Thymus (tissue), 11 donors: ENCODE measurements around the gene CCDC28B. TPM values are rescaled to one million over a fixed set of nuclear protein-coding genes. Genes with fewer than 3 reads are reported as not detected.

ENCODE experiments used
- DNase-seq, 9 donors: peaks; one replicate each; pipeline ENCODE4 v3.0.0-alpha.2; 2013; ENCODE audit warnings: low spot score in 9 of 9, low read depth in 6 of 9, missing footprints in 1 of 9
- H3K27ac ChIP-seq, 2 donors: one replicate each; pipeline ENCODE4 v1.5.1; 2013; ENCODE audit warnings: control low read depth in 1 of 2, low read depth in 1 of 2, low read length in 1 of 2, mild to moderate bottlenecking in 1 of 2, moderate library complexity in 1 of 2
- H3K27me3 ChIP-seq, 2 donors: one replicate each; pipeline ENCODE4 v1.5.1; 2013; ENCODE audit warnings: low read length in 1 of 2; ENCODE audit not compliant: control insufficient read depth in 2 of 2, insufficient read depth in 1 of 2
- H3K36me3 ChIP-seq, 2 donors: one replicate each; pipeline ENCODE4 v1.5.1; 2013; ENCODE audit warnings: low read length in 1 of 2, mild to moderate bottlenecking in 1 of 2, moderate library complexity in 1 of 2; ENCODE audit not compliant: control insufficient read depth in 2 of 2, insufficient read depth in 2 of 2
- H3K4me1 ChIP-seq, 2 donors: one replicate each; pipeline ENCODE4 v1.5.1; 2013; ENCODE audit warnings: low read length in 2 of 2; ENCODE audit not compliant: control insufficient read depth in 2 of 2, insufficient read depth in 2 of 2
- H3K4me3 ChIP-seq, 2 donors: one replicate each; pipeline ENCODE4 v1.5.1; 2013; ENCODE audit warnings: low read length in 2 of 2, control low read depth in 1 of 2, mild to moderate bottlenecking in 1 of 2
- H3K9me3 ChIP-seq, 2 donors: one replicate each; pipeline ENCODE4 v1.5.1; 2013; ENCODE audit warnings: low read length in 1 of 2, mild to moderate bottlenecking in 1 of 2; ENCODE audit not compliant: control insufficient read depth in 2 of 2, insufficient read depth in 1 of 2
- WGBS: extraction: QIAGEN DNeasy Blood & Tissue Kit; methylation state at CpG from one replicate; pipeline ENCODE4 v1.1.7; 2013; 5-methylcytosine and 5-hydroxymethylcytosine counted together
- polyA plus RNA-seq: library from polyadenylated mRNA; stranded (reverse); fragments of 200-250 nt; gene quantifications from one replicate; pipeline ENCODE4 v1.2.3, GENCODE V29; 2013
- total RNA-seq: library from RNA; stranded (reverse); fragments of 120-200 nt; gene quantifications from one replicate; pipeline ENCODE4 v1.2.4, GENCODE V29; 2013
- donor health status: healthy.

CCDC28B gene
- total and polyA plus RNA-seq, 2 donors = 28.7 to 64.1 TPM

GRCh38 chr1:32215629-32216480, 15.5 kb downstream of the CCDC28B start:
- peaks cover 23 to 30% of the 10 kb centered on the region in 2 donors for H3K36me3 ChIP-seq
- H3K4me1 ChIP-seq = peaks cover 0 to 7% of the 10 kb centered on the region in 2 donors
- H3K9me3 ChIP-seq = no peaks in the 10 kb centered on the region
- no peaks in the 10 kb centered on the region for H3K27me3 ChIP-seq
- H3K27ac ChIP-seq = no peak overlapping the region
- no peak overlapping the region for H3K4me3 ChIP-seq
- peak in 5 of 9 donors; percentile 51 to 77 (median 59) for DNase-seq
- 90% methylated on average over 10 of the region's 10 CpGs for whole genome bisulfite sequencing

GRCh38 chr1:32216566-32216965, 16.2 kb downstream of the CCDC28B start:
- WGBS = 96% methylated on average over 5 of the region's 5 CpGs
- H3K36me3 ChIP-seq = peaks cover 23 to 30% of the 10 kb centered on the region in 2 donors
- DNase-seq = no peak
- H3K9me3 ChIP-seq = no peaks in the 10 kb centered on the region
- H3K27ac ChIP-seq = no peak overlapping the region
- no peak overlapping the region for H3K4me3 ChIP-seq
- peaks cover 3 to 14% of the 10 kb centered on the region in 2 donors for H3K4me1 ChIP-seq
- no peaks in the 10 kb centered on the region for H3K27me3 ChIP-seq

- no peak overlapping the region for H3K27ac ChIP-seq
- no peaks in the 10 kb centered on the region for H3K27me3 ChIP-seq
- H3K4me3 ChIP-seq = no peak overlapping the region
- DNase-seq = no peak
- no peaks in the 10 kb centered on the region for H3K9me3 ChIP-seq
- WGBS = 98% methylated on average over 7 of the region's 7 CpGs
- H3K4me1 ChIP-seq = peaks cover 9 to 31% of the 10 kb centered on the region in 2 donors
- peaks cover 26 to 35% of the 10 kb centered on the region in 2 donors for H3K36me3 ChIP-seq
These were observed 18.6 kb downstream of the CCDC28B start for GRCh38 chr1:32219022-32219421.

GRCh38 chr1:32220746-32221580, 20.6 kb downstream of the CCDC28B start:
- H3K9me3 ChIP-seq = no peaks in the 10 kb centered on the region
- no peaks in the 10 kb centered on the region for H3K27me3 ChIP-seq
- H3K36me3 ChIP-seq = peaks cover 25 to 35% of the 10 kb centered on the region in 2 donors
- H3K4me1 ChIP-seq = peaks cover 9 to 28% of the 10 kb centered on the region in 2 donors
- no peak overlapping the region for H3K27ac ChIP-seq
- no peak for DNase-seq
- peak overlapping the region; percentile 78 to 93 for H3K4me3 ChIP-seq
- WGBS = 97% methylated on average over 4 of the region's 4 CpGs

- H3K4me1 ChIP-seq = peaks cover 9 to 26% of the 10 kb centered on the region in 2 donors
- H3K4me3 ChIP-seq = peak overlapping the region; percentile 78 to 93
- DNase-seq = no peak
- no peaks in the 10 kb centered on the region for H3K9me3 ChIP-seq
- no peak overlapping the region for H3K27ac ChIP-seq
- WGBS = 28% methylated on average over 13 of the region's 13 CpGs
- H3K27me3 ChIP-seq = no peaks in the 10 kb centered on the region
- H3K36me3 ChIP-seq = peaks cover 24 to 35% of the 10 kb centered on the region in 2 donors
These were observed 21.2 kb downstream of the CCDC28B start for GRCh38 chr1:32221581-32221979.

GRCh38 chr1:32221980-32222755, 21.8 kb downstream of the CCDC28B start, which contains the start of the genes EIF3I and TMEM234:
EIF3I (plus strand) TSS chr1:32222407; CDS start chr1:32222442, 35 bp downstream.
TMEM234 (minus strand) TSS chr1:32222353; CDS start chr1:32222322, 31 bp downstream.
- peak within 1 kb of the TSS; percentile 78 to 93 for H3K4me3 ChIP-seq
- no peaks in the 10 kb centered on the region for H3K27me3 ChIP-seq
- H3K4me1 ChIP-seq = peaks cover 9 to 26% of the 10 kb centered on the region in 2 donors
- H3K9me3 ChIP-seq = no peaks in the 10 kb centered on the region
- peak within 1 kb of the TSS; percentile 55 to 86 for H3K27ac ChIP-seq
- peaks cover 23 to 34% of the 10 kb centered on the region in 2 donors for H3K36me3 ChIP-seq
- WGBS = under 1% methylated on average over 46 of the region's 46 CpGs
- DNase-seq = peak; percentile 77 to 95 (median 88)

- Histone ChIP-seq H3K36me3 (peaks cover 32 to 47% of the 10 kb centered on the region in 2 donors), H3K9me3 (no peaks in the 10 kb centered on the region), H3K27me3 (no peaks in the 10 kb centered on the region), H3K27ac (no peak overlapping the region), H3K4me1 (peaks cover 9 to 26% of the 10 kb centered on the region in 2 donors), H3K4me3 (no peak overlapping the region)
- whole genome bisulfite sequencing = 96% methylated on average over 3 of the region's 3 CpGs
- no peak for DNase-seq
These were observed 23.3 kb downstream of the CCDC28B start for GRCh38 chr1:32223683-32224082.

- H3K4me1 ChIP-seq = peaks cover 9 to 26% of the 10 kb centered on the region in 2 donors
- DNase-seq = no peak
- peaks cover 37 to 52% of the 10 kb centered on the region in 2 donors for H3K36me3 ChIP-seq
- no peaks in the 10 kb centered on the region for H3K27me3 ChIP-seq
- H3K4me3 ChIP-seq = no peak overlapping the region
- no peaks in the 10 kb centered on the region for H3K9me3 ChIP-seq
- no peak overlapping the region for H3K27ac ChIP-seq
- WGBS = 92% methylated on average over 4 of the region's 4 CpGs
These were observed 23.9 kb downstream of the CCDC28B start for GRCh38 chr1:32224285-32224684.
